GM12872 (cell line): ENCODE data around the gene PARP15.

Experiments
- TF ChIP-seq, protein P1 (sequence below): IDR thresholded peaks from 3 replicates; pipeline ENCODE4 v1.5.1; 2011; ENCODE audit warnings: low read depth, mild to moderate bottlenecking, low read length, moderate library complexity; ENCODE audit not compliant: insufficient read depth

Gene PARP15

DNA sequence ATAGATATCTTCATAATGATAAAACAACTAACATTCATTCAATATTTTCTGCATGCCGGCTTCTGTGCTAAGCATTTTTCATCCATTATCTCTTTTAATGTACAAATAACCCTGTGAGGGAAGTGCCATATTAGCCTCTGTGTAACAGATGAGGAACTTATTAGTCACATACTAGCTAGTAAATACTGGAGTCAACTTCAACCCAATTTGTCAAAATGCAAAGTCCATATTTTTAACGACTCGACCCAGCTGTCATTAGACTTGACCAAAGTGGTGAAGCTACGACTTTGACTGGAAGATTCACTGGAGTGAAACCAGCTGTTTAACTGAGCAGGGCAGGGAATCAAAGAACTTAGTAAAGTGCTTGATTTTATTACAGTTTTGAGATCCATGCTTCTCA, 41.6 kb downstream of the PARP15 start:
- TF ChIP-seq, protein P1, sequence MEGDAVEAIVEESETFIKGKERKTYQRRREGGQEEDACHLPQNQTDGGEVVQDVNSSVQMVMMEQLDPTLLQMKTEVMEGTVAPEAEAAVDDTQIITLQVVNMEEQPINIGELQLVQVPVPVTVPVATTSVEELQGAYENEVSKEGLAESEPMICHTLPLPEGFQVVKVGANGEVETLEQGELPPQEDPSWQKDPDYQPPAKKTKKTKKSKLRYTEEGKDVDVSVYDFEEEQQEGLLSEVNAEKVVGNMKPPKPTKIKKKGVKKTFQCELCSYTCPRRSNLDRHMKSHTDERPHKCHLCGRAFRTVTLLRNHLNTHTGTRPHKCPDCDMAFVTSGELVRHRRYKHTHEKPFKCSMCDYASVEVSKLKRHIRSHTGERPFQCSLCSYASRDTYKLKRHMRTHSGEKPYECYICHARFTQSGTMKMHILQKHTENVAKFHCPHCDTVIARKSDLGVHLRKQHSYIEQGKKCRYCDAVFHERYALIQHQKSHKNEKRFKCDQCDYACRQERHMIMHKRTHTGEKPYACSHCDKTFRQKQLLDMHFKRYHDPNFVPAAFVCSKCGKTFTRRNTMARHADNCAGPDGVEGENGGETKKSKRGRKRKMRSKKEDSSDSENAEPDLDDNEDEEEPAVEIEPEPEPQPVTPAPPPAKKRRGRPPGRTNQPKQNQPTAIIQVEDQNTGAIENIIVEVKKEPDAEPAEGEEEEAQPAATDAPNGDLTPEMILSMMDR, result no peak

DNA sequence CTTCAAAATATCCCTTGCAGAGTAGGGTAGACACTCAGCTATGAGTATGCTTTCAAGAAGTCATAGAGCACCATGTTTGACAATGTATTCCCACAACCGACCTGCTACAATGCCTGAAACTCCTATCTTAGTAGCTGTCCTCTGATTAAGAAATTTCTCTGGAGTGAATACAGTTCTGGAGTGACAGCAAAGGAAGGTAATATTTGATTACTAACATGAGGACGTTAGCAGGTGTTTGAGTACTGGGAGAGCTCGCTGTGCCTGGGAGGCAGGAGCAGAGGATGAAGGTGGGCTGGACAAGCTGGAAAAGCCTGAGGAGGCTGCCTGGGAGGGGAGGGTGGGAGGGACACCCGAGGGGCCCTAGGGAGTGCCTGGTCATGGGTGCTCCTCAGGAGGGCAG, 42.9 kb downstream of the PARP15 start:
- TF ChIP-seq, protein P1, result no peak

DNA sequence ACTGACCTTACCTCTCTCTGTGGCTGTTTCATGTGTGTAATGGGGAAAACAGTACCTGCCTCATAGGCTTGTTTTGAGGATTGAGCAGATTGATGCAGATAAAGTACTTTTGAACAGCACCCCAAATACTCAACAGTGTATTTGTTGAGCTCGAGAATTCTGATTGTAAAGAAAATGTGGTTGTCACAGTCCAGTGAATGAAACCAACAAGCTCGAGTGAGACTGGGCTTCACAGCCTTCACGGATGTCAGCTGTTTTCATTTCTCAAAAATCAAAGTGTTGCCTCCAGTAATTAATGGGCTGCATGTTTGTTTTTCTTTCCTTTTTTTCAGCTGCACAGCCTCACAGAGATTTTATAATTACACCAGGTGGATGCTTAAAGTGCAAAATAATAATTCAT, 43.7 kb downstream of the PARP15 start:
- TF ChIP-seq, protein P1, result no peak

DNA sequence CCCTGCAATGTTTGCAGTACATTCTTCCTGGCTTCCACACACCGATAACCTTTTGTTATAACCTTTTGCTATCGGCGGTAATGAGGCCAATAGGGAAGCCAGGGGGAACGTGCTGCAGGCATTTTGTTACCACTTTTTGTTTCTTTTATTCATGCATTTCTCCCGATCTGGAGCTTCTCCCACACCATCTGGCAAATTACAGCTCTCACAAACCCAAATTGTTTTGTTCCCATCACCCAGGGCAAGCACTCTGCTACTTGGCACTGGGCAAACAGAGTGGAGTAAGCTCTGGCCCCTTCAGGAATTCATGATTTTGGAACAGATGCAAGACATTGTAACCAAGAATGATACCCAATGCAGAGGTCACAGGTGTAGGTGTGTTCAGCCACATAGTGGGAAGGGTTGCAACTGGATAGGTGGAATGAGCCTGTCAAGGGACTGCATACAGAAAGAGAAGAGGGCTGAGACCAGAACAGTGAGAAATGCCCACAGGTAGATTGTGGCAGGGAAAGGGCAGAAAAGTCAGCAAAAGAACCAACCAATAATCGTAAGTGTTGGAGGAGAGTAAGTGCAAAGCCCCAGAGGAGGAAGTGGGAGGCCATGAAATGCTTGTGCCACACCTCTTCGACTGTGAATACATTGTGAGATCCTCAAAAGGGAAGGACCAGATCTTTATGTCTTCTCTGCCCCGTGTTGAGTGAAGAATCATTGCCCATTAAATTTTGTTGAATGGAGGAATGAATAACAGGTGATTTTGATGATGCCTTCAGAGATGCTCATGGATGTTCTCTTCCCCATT, 45.8 kb downstream of the PARP15 start:
- TF ChIP-seq, protein P1, result no peak

DNA sequence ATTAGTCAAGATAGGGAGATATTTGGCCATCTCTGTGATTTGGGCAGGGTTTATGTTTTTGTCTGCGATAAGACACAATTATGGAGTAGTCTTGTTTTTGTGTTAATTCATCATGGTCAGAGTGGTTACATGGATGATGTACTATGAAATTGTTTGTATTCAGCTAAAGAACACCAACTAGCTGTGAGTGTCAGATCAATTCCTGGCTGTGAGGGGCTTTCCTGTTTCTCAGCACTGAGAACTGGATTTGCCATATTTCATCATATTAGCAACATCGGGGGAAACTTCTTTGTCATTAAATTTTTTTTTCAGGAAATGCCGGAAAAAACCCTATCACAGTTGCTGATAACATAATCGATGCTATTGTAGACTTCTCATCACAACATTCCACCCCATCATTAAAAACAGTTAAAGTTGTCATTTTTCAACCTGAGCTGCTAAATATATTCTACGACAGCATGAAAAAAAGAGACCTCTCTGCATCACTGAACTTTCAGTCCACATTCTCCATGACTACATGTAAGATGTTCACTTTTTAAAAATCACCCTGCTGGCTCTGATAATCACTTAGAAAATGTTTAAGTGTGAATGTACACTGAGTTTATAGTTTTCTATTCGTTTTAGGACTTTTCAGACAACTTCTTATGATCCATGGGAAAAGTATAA, 49.2 kb downstream of the PARP15 start:
- TF ChIP-seq, protein P1, result no peak

DNA sequence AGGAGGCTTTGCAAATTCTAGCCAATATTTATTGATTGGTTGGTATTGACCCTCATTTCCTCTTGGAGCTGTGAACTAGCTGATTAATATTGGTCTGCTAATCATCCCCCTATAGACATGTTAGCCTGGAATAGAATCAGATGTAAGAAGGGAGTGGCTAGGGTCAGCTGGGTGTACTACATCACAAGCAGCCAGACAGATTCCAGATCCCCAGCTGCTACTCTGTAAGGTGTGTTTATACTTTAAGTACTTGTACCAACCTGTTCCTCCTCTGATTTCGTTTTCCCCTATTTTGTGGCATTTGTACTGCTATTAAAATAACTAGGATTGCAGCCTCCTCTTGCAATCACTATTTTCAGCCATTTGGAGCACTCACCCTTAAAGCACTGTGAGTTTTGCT, 49.9 kb downstream of the PARP15 start:
- TF ChIP-seq, protein P1, result no peak

DNA sequence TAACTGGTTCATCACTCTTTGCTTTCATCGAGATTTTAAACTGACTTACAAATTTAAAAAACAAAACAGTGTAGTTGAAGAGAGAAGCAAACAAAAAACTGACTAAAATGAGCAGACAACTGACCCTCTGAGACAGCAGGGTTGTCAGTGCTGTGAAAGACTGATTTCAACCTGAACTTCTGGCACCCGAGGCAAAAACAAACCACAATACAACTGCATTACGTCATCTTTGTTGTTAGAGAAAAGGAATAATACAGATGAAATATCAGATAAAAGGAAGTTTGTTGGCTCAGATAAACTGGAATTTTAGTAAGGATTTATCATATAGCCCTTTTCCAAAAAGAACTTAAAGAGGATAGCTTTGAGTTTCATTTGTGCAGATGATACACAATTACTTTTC, 51.1 kb downstream of the PARP15 start:
- TF ChIP-seq, protein P1, result no peak
